ENCODE measurements around the gene C7orf57. TPM values are rescaled to one million over a fixed set of nuclear protein-coding genes. Genes with fewer than 3 reads are reported as not detected.

The C7orf57 gene
- total and polyA plus RNA-seq, 10 of the 15 experiments (the other 5 are each of a cell fraction or from before 2014, with no cell fraction given), result 0.04 to 0.21 (median 0.10) TPM; not detected in 5

GRCh38 chr7:48025624-48026023 is 9.7 kb upstream of the C7orf57 start:
- Histone ChIP-seq H3K27ac (ENCODE audit: control insufficient read depth, insufficient read depth) (no peak overlapping the region), H3K27me3 (replicated peaks in 1 of 2; ENCODE audit: control insufficient read depth in 2 of 2, insufficient read depth in 2 of 2, low read length in 1 of 2) (no peaks in the 10 kb centered on the region; a peak in 1 of 4 replicates), H3K4me2 (ENCODE audit: control insufficient read depth, insufficient read depth) (no peak overlapping the region), H3K4me3 (no peak overlapping the region), H3K9ac (ENCODE audit: control insufficient read depth, insufficient read depth, low read length) (no peak overlapping the region), H3K36me3 (ENCODE audit: control insufficient read depth in 2 of 2, insufficient read depth in 2 of 2, low read length in 1 of 2) (no peaks in the 10 kb centered on the region), H4K20me1 (ENCODE audit: control insufficient read depth, insufficient read depth) (no peaks in the 10 kb centered on the region), H3K9me3 (replicated peaks; ENCODE audit: control insufficient read depth, insufficient read depth, low read length) (no peaks in the 10 kb centered on the region), H2AFZ (ENCODE audit: control insufficient read depth, low read depth, low read length) (no peak overlapping the region), H3K79me2 (ENCODE audit: control insufficient read depth, insufficient read depth, low read length) (no peaks in the 10 kb centered on the region), H3K4me1 (ENCODE audit: control insufficient read depth, insufficient read depth, low read length) (no peaks in the 10 kb centered on the region)
- DNase-seq (ENCODE audit: low read depth, low spot score) (no peak), ATAC-seq (no peak), FAIRE-seq (no peak)
- SMC1A ChIA-PET (ENCODE audit: uncharacterized antibody, unreplicated experiment), result no interaction called here
- no TSS peak for BruUV-seq (replicated peaks)
- POLR2A ChIA-PET, result no interaction called here
- in situ Hi-C loops (cut with MboI) (no loop called here), intact Hi-C loops (cut with micrococcal nuclease; ENCODE audit: unreplicated experiment) (no loop called here)
- RAD21 ChIA-PET (ENCODE audit: unreplicated experiment), result no interaction called here
- CTCF ChIA-PET, result no interaction called here
- WGBS (ENCODE audit: insufficient coverage, insufficient replicate concordance, low lambda C conversion rate, missing lambda C conversion rate), result 36% methylated on average over 5 of the region's 5 CpGs
- no peak for TF ChIP-seq ZNF592 (IDR thresholded peaks at IDR 0.05)
- TF ChIP-seq BCLAF1 (IDR thresholded peaks at IDR 0.05), result no peak
- no peak for TF ChIP-seq FOS (IDR thresholded peaks at IDR 0.05; ENCODE audit: borderline replicate concordance, extremely low read depth, insufficient read length)
- TF ChIP-seq MYB (IDR thresholded peaks at IDR 0.05; ENCODE audit: borderline replicate concordance, low read depth, low read length), result no peak
- TF ChIP-seq STAT1 (conservative IDR thresholded peaks at IDR 0.05), result no peak
- TF ChIP-seq ZNF207 (IDR thresholded peaks at IDR 0.05; ENCODE audit: borderline replicate concordance), result no peak
- TF ChIP-seq E2F4 (IDR thresholded peaks at IDR 0.05; ENCODE audit: low read depth, low read length), result no peak
- TF ChIP-seq, protein P1, sequence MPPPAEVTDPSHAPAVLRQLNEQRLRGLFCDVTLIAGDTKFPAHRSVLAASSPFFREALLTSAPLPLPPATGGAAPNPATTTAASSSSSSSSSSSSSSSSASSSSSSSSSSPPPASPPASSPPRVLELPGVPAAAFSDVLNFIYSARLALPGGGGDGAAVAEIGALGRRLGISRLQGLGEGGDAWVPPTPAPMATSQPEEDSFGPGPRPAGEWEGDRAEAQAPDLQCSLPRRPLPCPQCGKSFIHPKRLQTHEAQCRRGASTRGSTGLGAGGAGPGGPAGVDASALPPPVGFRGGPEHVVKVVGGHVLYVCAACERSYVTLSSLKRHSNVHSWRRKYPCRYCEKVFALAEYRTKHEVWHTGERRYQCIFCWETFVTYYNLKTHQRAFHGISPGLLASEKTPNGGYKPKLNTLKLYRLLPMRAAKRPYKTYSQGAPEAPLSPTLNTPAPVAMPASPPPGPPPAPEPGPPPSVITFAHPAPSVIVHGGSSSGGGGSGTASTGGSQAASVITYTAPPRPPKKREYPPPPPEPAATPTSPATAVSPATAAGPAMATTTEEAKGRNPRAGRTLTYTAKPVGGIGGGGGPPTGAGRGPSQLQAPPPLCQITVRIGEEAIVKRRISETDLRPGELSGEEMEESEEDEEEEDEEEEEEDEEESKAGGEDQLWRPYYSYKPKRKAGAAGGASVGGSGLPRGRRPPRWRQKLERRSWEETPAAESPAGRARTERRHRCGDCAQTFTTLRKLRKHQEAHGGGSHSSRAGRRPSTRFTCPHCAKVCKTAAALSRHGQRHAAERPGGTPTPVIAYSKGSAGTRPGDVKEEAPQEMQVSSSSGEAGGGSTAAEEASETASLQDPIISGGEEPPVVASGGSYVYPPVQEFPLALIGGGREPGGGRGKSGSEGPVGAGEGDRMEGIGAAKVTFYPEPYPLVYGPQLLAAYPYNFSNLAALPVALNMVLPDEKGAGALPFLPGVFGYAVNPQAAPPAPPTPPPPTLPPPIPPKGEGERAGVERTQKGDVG (CRISPR knock-in tag; IDR thresholded peaks at IDR 0.05), result no peak
- TF ChIP-seq NFYA (IDR thresholded peaks at IDR 0.05; ENCODE audit: borderline replicate concordance, low read depth, low read length), result no peak
- TF ChIP-seq, protein P2, sequence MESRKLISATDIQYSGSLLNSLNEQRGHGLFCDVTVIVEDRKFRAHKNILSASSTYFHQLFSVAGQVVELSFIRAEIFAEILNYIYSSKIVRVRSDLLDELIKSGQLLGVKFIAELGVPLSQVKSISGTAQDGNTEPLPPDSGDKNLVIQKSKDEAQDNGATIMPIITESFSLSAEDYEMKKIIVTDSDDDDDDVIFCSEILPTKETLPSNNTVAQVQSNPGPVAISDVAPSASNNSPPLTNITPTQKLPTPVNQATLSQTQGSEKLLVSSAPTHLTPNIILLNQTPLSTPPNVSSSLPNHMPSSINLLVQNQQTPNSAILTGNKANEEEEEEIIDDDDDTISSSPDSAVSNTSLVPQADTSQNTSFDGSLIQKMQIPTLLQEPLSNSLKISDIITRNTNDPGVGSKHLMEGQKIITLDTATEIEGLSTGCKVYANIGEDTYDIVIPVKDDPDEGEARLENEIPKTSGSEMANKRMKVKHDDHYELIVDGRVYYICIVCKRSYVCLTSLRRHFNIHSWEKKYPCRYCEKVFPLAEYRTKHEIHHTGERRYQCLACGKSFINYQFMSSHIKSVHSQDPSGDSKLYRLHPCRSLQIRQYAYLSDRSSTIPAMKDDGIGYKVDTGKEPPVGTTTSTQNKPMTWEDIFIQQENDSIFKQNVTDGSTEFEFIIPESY (IDR thresholded peaks at IDR 0.05), result no peak
- TF ChIP-seq CREM (IDR thresholded peaks at IDR 0.05; ENCODE audit: low read depth), result no peak
